ENCODE results near the gene DGKE. TPM values are rescaled to one million over a fixed set of nuclear protein-coding genes. Genes with fewer than 3 reads are reported as not detected.
A peak's percentile ranks its signal among the peaks of the same experiment; 100 is the strongest.

The DGKE gene
- total RNA-seq, 1 donor from 2014 or later, result 3.3 TPM

DNA sequence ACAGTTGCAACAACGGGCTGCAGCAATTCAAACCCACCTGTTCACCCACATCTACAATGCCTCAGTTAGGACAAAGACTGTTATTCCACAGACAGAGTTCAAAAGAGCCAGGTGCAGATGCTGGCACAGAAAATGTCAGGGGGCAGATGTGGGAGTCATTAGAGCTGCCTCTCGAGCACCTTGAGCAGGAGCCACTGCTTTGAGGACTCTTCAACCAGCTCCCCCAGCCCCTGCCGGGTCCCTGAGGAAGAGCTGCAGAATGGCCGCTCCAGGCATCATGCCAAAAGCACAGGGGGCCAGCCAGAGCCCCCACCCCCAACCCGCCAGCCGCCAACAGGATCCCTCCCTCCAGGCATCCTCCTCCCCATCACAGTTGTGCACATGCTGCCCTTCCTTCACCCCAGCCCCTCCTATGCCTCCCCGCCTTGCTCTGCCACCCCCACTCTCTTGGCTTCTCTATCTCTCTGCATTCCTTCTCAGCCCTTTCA, 21.0 kb upstream of the DGKE start:
- Mint-ChIP-seq H3K9me3 (ENCODE audit: low read depth) (no peaks in the 10 kb centered on the region), H3K4me1 (ENCODE audit: low read depth) (no peaks in the 10 kb centered on the region), H3K27ac (no peak overlapping the region), H3K36me3 (ENCODE audit: insufficient read depth) (no peaks in the 10 kb centered on the region), H3K4me3 (ENCODE audit: low read depth) (no peak overlapping the region), H3K27me3 (peaks cover 34% of the 10 kb centered on the region)
- TF ChIP-seq, protein P1, sequence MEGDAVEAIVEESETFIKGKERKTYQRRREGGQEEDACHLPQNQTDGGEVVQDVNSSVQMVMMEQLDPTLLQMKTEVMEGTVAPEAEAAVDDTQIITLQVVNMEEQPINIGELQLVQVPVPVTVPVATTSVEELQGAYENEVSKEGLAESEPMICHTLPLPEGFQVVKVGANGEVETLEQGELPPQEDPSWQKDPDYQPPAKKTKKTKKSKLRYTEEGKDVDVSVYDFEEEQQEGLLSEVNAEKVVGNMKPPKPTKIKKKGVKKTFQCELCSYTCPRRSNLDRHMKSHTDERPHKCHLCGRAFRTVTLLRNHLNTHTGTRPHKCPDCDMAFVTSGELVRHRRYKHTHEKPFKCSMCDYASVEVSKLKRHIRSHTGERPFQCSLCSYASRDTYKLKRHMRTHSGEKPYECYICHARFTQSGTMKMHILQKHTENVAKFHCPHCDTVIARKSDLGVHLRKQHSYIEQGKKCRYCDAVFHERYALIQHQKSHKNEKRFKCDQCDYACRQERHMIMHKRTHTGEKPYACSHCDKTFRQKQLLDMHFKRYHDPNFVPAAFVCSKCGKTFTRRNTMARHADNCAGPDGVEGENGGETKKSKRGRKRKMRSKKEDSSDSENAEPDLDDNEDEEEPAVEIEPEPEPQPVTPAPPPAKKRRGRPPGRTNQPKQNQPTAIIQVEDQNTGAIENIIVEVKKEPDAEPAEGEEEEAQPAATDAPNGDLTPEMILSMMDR (IDR thresholded peaks at IDR 0.05; ENCODE audit: unreplicated experiment), result no peak
- no peak for DNase-seq (ENCODE audit: low spot score, unreplicated experiment)

DNA sequence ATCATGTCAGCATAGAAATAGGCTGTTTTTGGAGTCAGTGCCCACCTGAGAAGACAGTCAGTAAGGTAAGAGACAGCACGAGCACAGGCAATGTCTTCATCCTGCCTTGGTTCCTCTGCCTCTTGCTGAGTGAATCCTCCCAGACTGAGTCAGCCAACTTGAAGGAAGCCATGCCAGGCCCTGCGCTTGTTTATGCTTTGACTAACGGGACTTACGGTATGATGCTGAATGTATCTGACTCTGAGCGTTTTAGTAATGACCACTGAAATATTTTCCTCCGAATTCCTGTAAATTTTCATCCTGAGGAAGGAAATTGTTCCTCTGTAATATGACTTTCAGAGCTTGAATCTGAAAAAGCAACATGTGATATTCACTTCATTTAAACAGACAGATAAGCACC, 18.2 kb upstream of the DGKE start:
- Mint-ChIP-seq H3K36me3 (ENCODE audit: insufficient read depth) (no peaks in the 10 kb centered on the region), H3K4me1 (ENCODE audit: low read depth) (peaks cover 6% of the 10 kb centered on the region), H3K9me3 (ENCODE audit: low read depth) (no peaks in the 10 kb centered on the region), H3K27ac (no peak overlapping the region), H3K4me3 (ENCODE audit: low read depth) (no peak overlapping the region), H3K27me3 (peaks cover 44% of the 10 kb centered on the region)
- TF ChIP-seq, protein P1 (IDR thresholded peaks at IDR 0.05; ENCODE audit: unreplicated experiment), result no peak
- no peak for DNase-seq (ENCODE audit: low spot score, unreplicated experiment)

DNA sequence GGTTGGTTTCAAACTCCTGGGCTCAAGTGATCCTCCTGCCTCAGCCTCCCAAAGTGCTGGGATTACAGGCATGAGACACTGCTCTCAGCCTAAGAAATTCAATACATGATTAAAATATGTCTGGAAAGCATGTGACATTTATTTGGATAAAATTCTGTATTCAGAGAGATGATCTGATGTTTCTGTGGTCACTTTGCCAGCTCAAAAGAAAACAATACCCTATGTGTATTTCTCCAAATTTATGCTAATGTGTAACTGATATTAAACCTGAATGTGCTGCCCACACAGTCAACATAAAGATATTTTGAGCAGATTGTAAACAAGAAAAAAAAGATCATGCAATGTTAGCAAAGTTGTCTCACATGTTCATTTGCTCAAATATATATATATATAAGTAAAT, 16.9 kb upstream of the DGKE start:
- Mint-ChIP-seq H3K27ac (no peak overlapping the region), H3K4me1 (ENCODE audit: low read depth) (peaks cover 6% of the 10 kb centered on the region), H3K4me3 (ENCODE audit: low read depth) (no peak overlapping the region), H3K9me3 (ENCODE audit: low read depth) (no peaks in the 10 kb centered on the region), H3K27me3 (peaks cover 38% of the 10 kb centered on the region), H3K36me3 (ENCODE audit: insufficient read depth) (no peaks in the 10 kb centered on the region)
- TF ChIP-seq, protein P1 (IDR thresholded peaks at IDR 0.05; ENCODE audit: unreplicated experiment), result no peak
- no peak for DNase-seq (ENCODE audit: low spot score, unreplicated experiment)

GRCh38 chr17:56819030-56819429, 14.9 kb upstream of the DGKE start:
- TF ChIP-seq, protein P1 (IDR thresholded peaks at IDR 0.05; ENCODE audit: unreplicated experiment), result no peak
- Mint-ChIP-seq H3K36me3 (ENCODE audit: insufficient read depth) (no peaks in the 10 kb centered on the region), H3K4me3 (ENCODE audit: low read depth) (no peak overlapping the region), H3K27ac (no peak overlapping the region), H3K4me1 (ENCODE audit: low read depth) (peaks cover 6% of the 10 kb centered on the region), H3K9me3 (ENCODE audit: low read depth) (no peaks in the 10 kb centered on the region), H3K27me3 (peaks cover 28% of the 10 kb centered on the region)
- no peak for DNase-seq (ENCODE audit: low spot score, unreplicated experiment)

- DNase-seq (ENCODE audit: low spot score, unreplicated experiment), result peak; percentile 72
- peaks cover 2% of the 10 kb centered on the region for H3K36me3 Mint-ChIP-seq (ENCODE audit: insufficient read depth)
- peaks cover 6% of the 10 kb centered on the region for H3K4me1 Mint-ChIP-seq (ENCODE audit: low read depth)
- H3K9me3 Mint-ChIP-seq (ENCODE audit: low read depth), result no peaks in the 10 kb centered on the region
- no peak overlapping the region for H3K27ac Mint-ChIP-seq
- H3K4me3 Mint-ChIP-seq (ENCODE audit: low read depth), result no peak overlapping the region
- TF ChIP-seq, protein P1 (IDR thresholded peaks at IDR 0.05; ENCODE audit: unreplicated experiment), result peak; percentile 89
- peaks cover 27% of the 10 kb centered on the region for H3K27me3 Mint-ChIP-seq
Observed at GRCh38 chr17:56819431-56820145, 14.4 kb upstream of the DGKE start.
